Activated CD8-positive, alpha-beta memory T cell treated with anti-CD3 and anti-CD28 coated beads for 1 hour (primary cell): Measurements from ENCODE around the gene FADS2.

ENCODE experiments used
- DNase-seq, 2 donors: peaks; one replicate each; pipeline ENCODE4 v3.0.0-alpha.2; 2020; ENCODE audit warnings: low read depth in 1 of 2; ENCODE audit errors: extremely low read depth in 1 of 2

FADS2 gene

DNA sequence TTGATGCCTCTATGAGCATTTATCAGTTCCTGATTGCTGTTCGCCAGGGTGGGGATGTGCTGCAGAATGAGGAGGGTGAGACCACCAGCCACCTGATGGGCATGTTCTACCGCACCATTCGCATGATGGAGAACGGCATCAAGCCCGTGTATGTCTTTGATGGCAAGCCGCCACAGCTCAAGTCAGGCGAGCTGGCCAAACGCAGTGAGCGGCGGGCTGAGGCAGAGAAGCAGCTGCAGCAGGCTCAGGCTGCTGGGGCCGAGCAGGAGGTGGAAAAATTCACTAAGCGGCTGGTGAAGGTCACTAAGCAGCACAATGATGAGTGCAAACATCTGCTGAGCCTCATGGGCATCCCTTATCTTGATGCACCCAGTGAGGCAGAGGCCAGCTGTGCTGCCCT lies 32.6 kb upstream of the FADS2 start:
- no peak for DNase-seq

- no peak for DNase-seq
These were observed 32.1 kb upstream of the FADS2 start for GRCh38 chr11:61795876-61796526.

- peak; percentile 36 to 52 for DNase-seq
These were observed 30.7 kb upstream of the FADS2 start for GRCh38 chr11:61797263-61797944.

- no peak for DNase-seq
These were observed 28.3 kb upstream of the FADS2 start for GRCh38 chr11:61799665-61800284.

- DNase-seq: no peak
These were observed 27.5 kb upstream of the FADS2 start for GRCh38 chr11:61800331-61801281.

DNA sequence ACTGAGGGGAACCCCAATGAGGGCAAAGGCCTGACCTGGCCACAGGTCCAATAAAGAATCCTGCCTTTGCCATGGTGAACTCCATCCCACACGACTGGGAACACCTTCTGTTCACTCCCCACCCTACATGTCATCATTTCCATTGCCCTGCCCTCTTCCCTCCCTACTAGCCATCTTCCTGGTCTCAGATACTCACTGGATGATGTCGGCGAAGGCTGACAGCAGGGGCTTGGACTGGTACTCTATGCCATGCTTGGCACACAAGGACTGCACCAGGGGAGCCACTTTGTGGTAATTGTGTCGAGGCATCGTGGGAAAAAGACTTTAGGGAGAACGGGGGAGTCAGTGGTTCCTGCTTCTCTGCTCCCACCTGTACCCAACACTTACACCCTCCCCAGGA lies 25.5 kb upstream of the FADS2 start:
- no peak for DNase-seq

GRCh38 chr11:61803889-61804647 lies 24.0 kb upstream of the FADS2 start:
- DNase-seq: no peak

DNA sequence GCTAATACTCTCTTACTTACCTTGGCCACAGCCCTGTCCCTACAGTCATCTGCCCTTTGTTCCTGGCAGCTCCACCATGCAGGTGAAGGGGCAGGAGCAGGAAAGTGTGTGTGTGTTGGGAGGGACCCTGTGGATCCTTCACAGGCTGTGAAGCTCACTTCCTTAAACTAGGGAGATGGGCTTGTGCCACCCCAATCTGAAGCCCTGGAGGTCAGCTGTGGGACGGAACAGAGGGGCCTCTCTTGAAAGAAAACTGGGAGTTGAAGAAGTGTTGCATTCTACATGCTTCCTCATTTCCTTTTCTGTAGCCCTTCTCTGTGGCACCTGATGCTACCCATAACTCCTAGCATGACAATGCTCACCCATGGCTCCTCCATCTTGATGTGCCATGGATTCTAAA lies 23.0 kb upstream of the FADS2 start:
- no peak for DNase-seq

- no peak for DNase-seq
These were observed 21.3 kb upstream of the FADS2 start for GRCh38 chr11:61806785-61807184.

DNA sequence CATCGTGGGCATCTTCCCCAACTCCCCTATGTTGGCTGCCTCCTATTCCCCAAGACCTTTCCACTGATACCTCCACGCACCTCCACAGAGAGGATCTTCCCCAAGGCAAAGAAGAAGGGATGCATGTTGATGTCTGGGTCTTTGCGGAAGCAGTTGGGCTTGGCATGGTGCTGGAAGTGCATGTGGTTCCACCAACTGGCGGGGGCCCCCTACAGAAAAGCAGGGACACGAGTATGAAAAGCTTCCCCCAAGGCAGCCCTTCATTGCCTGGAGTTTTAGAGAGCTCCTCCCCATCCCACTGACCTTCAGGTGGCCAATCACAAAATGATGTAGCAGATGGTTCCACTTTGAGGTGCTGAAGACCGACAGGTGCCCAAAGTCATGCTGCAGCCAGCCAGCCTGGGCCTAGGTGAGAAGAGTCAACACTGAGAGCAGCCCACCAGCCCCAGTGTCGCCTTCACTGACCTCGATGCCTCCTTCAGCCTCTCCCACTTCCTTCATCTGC lies 17.4 kb upstream of the FADS2 start:
- no peak for DNase-seq

- DNase-seq: no peak
These were observed 16.3 kb upstream of the FADS2 start for GRCh38 chr11:61811831-61812230.

DNA sequence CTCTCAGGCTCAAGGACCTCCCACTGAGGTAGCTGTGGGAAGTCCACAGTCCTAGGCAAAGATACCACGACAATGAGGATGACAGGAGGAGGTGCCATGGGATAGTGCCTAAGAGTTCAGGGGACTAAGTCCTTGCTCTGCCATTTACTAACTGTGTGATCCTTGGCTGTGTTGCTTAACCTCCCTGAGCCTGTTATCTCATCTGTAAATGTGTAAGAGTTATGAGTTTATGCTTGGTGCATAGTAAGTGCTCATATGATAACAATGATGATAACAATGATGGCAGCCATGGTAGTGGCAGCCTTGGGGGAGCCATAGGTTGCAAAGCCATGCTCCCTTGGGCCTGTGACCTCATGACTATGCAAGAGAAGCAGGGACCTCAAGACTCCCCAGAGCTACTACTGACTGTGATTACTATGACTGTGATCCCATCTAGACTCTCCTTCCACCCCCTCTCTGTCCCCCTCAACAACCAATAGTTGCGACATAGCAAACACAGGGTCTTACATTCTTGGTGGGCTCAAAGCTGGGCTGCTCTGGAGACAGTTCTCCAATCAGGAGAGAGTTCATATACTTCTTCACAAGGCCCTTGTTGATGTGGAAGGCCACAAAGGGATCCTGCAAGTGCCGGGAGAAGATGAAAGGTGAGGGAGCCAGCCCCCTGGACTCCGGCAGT lies 15.2 kb upstream of the FADS2 start:
- no peak for DNase-seq

DNA sequence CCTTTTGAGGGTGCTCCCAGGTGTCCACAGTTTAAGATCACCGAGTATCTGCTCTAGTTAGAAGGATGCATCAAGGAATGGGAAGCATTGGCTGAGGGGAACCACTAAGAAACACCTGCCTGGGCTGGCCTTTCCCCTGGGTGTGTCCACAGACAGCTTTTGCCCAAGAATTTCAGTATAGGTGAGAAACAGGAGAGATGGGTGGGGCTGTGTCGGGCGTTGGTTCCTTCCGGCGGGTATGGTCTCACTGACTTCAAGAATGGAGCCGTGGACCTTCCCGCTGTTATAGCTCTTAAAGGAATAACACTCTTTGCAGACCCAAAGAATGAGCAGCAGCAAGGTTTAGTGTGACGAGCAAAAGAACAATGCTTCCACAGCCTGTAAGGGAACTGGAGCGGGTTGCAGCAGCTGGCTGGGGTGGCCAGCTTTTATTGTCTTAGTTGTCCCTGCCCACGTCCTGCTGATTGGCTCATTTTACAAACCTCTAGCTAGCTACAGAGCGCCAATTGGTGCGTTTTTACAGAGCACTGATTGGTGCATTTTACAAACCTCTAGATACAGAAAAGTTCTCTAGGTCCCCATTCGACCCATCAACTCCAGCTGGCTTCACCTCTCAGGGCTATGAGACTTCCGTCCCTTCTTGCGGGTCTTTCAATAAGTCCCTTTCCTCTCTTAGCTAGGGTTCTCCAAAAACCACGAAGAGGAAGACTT lies 13.7 kb upstream of the FADS2 start:
- no peak for DNase-seq

DNA sequence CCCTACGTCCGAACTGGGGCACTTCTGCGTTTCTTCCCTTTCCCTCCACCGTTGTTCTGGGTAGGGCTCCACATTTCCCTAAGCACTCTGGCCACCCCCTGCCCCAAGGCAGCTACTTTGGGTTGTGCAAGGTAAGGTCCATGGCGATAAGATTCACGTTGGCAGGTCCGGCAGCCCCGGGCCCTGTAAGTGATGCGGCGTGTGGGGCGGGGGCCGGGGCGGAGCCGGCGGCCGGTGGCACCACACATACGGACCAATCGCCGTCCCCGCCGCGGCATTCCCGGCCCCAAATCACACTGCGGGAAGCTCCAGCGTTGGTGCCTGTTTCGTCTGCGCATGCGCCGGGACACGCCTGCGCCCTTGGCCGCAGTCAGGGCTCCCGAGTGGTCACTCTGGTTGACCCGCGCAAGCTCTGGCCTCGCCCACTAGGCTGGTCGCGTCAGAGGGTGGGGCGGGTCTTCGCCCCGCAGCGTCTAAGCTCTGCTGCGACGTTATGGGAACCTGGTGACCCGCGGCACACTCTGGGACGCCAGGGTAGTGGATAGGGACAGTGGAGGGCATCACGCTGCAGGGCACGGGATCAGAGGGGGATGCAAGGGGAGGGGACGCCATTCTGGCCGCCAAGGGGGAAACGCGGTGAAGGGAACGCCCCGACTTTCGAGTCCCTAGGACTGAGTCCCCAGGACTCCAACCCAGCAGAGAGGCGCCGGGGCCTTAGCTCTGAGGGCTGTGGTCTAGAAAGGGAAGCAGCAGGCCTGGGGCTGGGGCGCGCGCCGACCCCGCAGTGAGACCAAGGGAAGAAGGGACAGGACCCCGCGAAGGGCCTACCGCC lies 12.9 kb upstream of the FADS2 start:
- DNase-seq: no peak

- DNase-seq: peak in 1 of 2 donors; percentile 38
These were observed 12.0 kb upstream of the FADS2 start for GRCh38 chr11:61815790-61816735.

DNA sequence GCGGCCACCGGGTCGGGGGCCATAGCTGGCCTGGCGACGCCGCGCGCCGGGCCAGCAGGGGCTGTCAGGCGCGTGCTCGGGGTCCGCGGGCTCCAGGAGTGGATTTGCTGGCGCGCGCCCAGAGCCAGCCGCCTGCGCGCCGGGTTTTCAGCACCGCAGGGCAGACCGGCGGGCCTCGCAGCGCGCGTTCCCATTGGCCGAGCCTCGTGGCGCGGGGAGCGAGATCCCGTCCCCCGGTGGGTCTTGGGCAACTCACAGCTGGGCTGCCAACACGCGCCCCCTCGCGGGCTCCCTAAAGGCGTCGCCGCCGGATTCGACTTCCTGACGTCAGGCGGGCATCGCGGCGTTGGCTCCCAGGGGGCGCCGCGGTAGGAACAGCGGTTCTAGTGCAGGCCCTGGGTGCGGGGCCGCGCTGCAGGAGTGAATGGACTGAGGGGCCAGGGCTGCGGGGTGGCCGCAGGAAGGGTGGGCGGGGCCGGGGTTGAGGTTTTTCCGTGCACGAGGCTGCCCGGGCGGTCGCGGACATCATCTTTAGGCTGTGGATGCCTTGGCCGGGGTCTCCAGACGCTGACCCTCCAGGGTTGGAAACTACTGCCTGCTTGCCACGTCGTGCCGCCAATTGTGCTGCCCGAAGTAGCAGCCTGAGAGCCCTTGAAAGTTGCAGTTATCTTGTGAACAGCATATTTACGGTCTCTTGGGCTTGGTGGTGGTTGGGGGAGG lies 11.2 kb upstream of the FADS2 start, which contains the start of gene FADS1:
Gene FADS1, minus strand, starts transcription at position 268 of the 720 bp plus-strand sequence. Its CDS starts 74 bp downstream, at position 194.
- peak; percentile 43 to 47 for DNase-seq
